NCI-H1436 (cell line): ENCODE results near the gene TRIM17.

Source experiments
- DNase-seq: peaks from one replicate; lab custom pipeline; 2025; lab: John Stamatoyannopoulos, UW

TRIM17 gene

GRCh38 chr1:228415853-228416216 lies 826 bp downstream of the TRIM17 start:
- no peak for DNase-seq

GRCh38 chr1:228415221-228415620 lies 1.4 kb downstream of the TRIM17 start:
- no peak for DNase-seq

- no peak for DNase-seq
Measured at GRCh38 chr1:228414511-228415211, 2.0 kb downstream of the TRIM17 start.

GRCh38 chr1:228413241-228414010 lies 3.2 kb downstream of the TRIM17 start:
- DNase-seq, result no peak

- no peak for DNase-seq
Measured at GRCh38 chr1:228411548-228412430, 4.9 kb downstream of the TRIM17 start.

- no peak for DNase-seq
Measured at GRCh38 chr1:228411121-228411520, 5.5 kb downstream of the TRIM17 start.

- no peak for DNase-seq
Measured at GRCh38 chr1:228410671-228411070, 6.0 kb downstream of the TRIM17 start.

- DNase-seq, result no peak
Measured at GRCh38 chr1:228410015-228410414, 6.6 kb downstream of the TRIM17 start.

GRCh38 chr1:228408869-228409805 lies 7.5 kb downstream of the TRIM17 start:
- no peak for DNase-seq

GRCh38 chr1:228408041-228408868 lies 8.4 kb downstream of the TRIM17 start:
- DNase-seq, result no peak

- no peak for DNase-seq
Measured at GRCh38 chr1:228407106-228408040, 9.3 kb downstream of the TRIM17 start.

- no peak for DNase-seq
Measured at GRCh38 chr1:228405979-228406228, 10.8 kb downstream of the TRIM17 start.

GRCh38 chr1:228405200-228405978 lies 11.3 kb downstream of the TRIM17 start:
- no peak for DNase-seq

GRCh38 chr1:228404107-228404720 lies 12.4 kb downstream of the TRIM17 start:
- DNase-seq, result no peak

GRCh38 chr1:228403231-228403631 lies 13.4 kb downstream of the TRIM17 start:
- DNase-seq, result no peak

- no peak for DNase-seq
Measured at GRCh38 chr1:228402641-228403025, 14.0 kb downstream of the TRIM17 start.

- DNase-seq, result no peak
Measured at GRCh38 chr1:228401782-228402640, 14.7 kb downstream of the TRIM17 start.
